Left forelimb (tissue), 1 donor: ENCODE data around the gene ATXN1.

Experiments used
- DNase-seq: peaks from one replicate; pipeline ENCODE4 v3.0.0-alpha.2; 2018; ENCODE audit warnings: low spot score

ATXN1 gene

GRCh38 chr6:16498237-16498636 lies 263.0 kb downstream of the ATXN1 start:
- DNase-seq: no peak

- no peak for DNase-seq
Measured at GRCh38 chr6:16496991-16497801, 264.1 kb downstream of the ATXN1 start.

GRCh38 chr6:16496210-16496609 lies 265.1 kb downstream of the ATXN1 start:
- DNase-seq: no peak

- no peak for DNase-seq
Measured at GRCh38 chr6:16494793-16495192, 266.5 kb downstream of the ATXN1 start.

GRCh38 chr6:16493802-16494201 lies 267.5 kb downstream of the ATXN1 start:
- no peak for DNase-seq

GRCh38 chr6:16493112-16493511 lies 268.1 kb downstream of the ATXN1 start:
- no peak for DNase-seq

- no peak for DNase-seq
Measured at GRCh38 chr6:16491666-16492313, 269.5 kb downstream of the ATXN1 start.

GRCh38 chr6:16490616-16491015 lies 270.6 kb downstream of the ATXN1 start:
- no peak for DNase-seq

- no peak for DNase-seq
Measured at GRCh38 chr6:16488813-16489212, 272.4 kb downstream of the ATXN1 start.

GRCh38 chr6:16487996-16488674 lies 273.1 kb downstream of the ATXN1 start:
- no peak for DNase-seq

GRCh38 chr6:16486661-16487060 lies 274.6 kb downstream of the ATXN1 start:
- DNase-seq: no peak

GRCh38 chr6:16483315-16483875 lies 277.9 kb downstream of the ATXN1 start:
- no peak for DNase-seq

- DNase-seq: no peak
Measured at GRCh38 chr6:16482702-16483314, 278.5 kb downstream of the ATXN1 start.

- no peak for DNase-seq
Measured at GRCh38 chr6:16481697-16482399, 279.4 kb downstream of the ATXN1 start.

- no peak for DNase-seq
Measured at GRCh38 chr6:16480763-16481560, 280.3 kb downstream of the ATXN1 start.

GRCh38 chr6:16477367-16478149 lies 283.7 kb downstream of the ATXN1 start:
- DNase-seq: no peak

- DNase-seq: no peak
Measured at GRCh38 chr6:16476861-16477260, 284.4 kb downstream of the ATXN1 start.

- no peak for DNase-seq
Measured at GRCh38 chr6:16475494-16475781, 285.8 kb downstream of the ATXN1 start.

- DNase-seq: no peak
Measured at GRCh38 chr6:16474772-16475493, 286.3 kb downstream of the ATXN1 start.
